ENCODE results near the gene CNNM3. TPM values are rescaled to one million over a fixed set of nuclear protein-coding genes. Genes with fewer than 3 reads are reported as not detected.

The CNNM3 gene
- total and polyA plus RNA-seq, 4 donors: 7.2 to 31.4 (median 14.6) TPM

DNA sequence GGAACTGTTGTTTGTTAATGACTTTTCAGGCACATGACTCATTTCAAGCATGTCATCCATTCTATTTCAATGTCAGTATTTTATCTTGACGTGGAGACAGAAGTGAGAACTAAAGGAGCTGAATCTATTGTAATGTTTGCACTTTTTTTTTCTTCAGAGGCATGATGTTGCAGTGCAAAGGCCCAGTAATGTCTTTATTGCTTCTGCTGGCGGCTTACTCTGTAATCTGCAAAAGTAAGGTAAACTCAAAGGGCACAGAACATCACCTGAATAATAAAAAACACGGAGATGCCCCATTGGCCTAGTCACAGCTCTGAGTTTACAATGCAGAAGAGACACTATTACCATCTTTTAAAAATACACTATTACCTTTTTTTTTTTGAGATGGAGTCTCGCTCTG lies 2.4 kb upstream of the CNNM3 start:
- peaks cover 7 to 24% (median 19%) of the 10 kb centered on the region in 5 donors for H3K4me1 ChIP-seq (ENCODE audit: control insufficient read depth in 5 of 5, insufficient read depth in 5 of 5, low read length in 5 of 5)
- ATAC-seq (ENCODE audit: insufficient read depth, low FRiP score) (no peak), DNase-seq (no peak)
- 94 to 96% methylated on average over 4 of the region's 4 CpGs for WGBS, 2 donors
- no peak overlapping the region for H3K4me3 ChIP-seq
- H3K36me3 ChIP-seq (ENCODE audit: control insufficient read depth in 4 of 4, insufficient read depth in 4 of 4, low read length in 4 of 4): peaks cover 0 to 16% (median 11%) of the 10 kb centered on the region in 4 donors
- TF ChIP-seq, protein P1, sequence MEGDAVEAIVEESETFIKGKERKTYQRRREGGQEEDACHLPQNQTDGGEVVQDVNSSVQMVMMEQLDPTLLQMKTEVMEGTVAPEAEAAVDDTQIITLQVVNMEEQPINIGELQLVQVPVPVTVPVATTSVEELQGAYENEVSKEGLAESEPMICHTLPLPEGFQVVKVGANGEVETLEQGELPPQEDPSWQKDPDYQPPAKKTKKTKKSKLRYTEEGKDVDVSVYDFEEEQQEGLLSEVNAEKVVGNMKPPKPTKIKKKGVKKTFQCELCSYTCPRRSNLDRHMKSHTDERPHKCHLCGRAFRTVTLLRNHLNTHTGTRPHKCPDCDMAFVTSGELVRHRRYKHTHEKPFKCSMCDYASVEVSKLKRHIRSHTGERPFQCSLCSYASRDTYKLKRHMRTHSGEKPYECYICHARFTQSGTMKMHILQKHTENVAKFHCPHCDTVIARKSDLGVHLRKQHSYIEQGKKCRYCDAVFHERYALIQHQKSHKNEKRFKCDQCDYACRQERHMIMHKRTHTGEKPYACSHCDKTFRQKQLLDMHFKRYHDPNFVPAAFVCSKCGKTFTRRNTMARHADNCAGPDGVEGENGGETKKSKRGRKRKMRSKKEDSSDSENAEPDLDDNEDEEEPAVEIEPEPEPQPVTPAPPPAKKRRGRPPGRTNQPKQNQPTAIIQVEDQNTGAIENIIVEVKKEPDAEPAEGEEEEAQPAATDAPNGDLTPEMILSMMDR (IDR thresholded peaks at IDR 0.05; ENCODE audit: control extremely low read depth, extremely low read depth): no peak
- no peaks in the 10 kb centered on the region for H3K27me3 ChIP-seq (ENCODE audit: control insufficient read depth in 3 of 3, insufficient read depth in 3 of 3, low read length in 2 of 3)
- H3K9me3 ChIP-seq (ENCODE audit: control insufficient read depth in 4 of 4, insufficient read depth in 3 of 4, low read length in 3 of 4): no peaks in the 10 kb centered on the region
- no peak overlapping the region for H3K27ac ChIP-seq (ENCODE audit: low read depth in 1 of 2, low read length in 1 of 2)
- no peak overlapping the region for H3K9ac ChIP-seq (ENCODE audit: insufficient read depth in 1 of 2, low read length in 2 of 2)

DNA sequence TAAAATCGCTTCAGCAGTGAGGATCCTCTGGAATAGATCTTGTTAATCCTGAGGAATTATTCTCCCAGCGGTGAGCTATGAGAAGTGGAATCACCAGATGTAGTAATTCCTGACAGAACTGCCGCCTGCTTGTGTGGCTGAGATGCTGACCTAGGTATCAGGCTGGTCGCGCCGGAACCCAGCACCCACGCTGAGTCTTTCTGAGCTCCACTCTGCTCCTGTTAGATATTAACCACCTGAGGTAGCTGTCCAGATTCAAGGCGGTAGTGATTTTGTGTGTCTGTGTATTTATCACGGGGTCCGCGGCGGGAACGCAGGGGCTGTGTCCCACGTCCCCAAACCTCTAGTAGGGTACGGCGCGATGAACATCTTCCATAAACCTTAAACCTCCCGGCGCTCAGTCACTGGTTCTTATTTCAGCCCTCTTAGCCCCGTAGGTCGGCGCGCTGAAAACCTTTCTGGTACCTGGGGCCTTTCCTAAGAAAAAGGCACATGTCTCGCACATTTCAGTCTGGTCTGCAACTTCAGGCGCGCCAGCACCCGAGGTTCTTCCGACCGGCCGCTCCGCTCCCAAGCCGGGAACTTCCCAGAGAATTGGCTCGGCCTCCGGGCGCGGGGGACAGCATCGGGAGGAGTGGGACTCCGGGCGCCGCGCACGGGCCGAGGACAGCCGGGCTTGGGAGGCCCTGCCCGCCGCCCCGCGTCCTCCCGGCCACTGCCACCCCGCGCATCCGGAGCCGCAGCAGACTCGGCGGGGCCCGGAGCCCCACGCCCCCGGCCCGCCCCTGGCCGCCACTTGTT lies 542 bp upstream of the CNNM3 start:
- H3K36me3 ChIP-seq (ENCODE audit: control insufficient read depth in 4 of 4, insufficient read depth in 4 of 4, low read length in 4 of 4): peaks cover 0 to 17% (median 4%) of the 10 kb centered on the region in 4 donors
- peak overlapping the region in 1 of 2 donors; percentile 0 for H3K9ac ChIP-seq (ENCODE audit: insufficient read depth in 1 of 2, low read length in 2 of 2)
- TF ChIP-seq, protein P1 (IDR thresholded peaks at IDR 0.05; ENCODE audit: control extremely low read depth, extremely low read depth): no peak
- no peak for ATAC-seq (ENCODE audit: insufficient read depth, low FRiP score)
- H3K4me3 ChIP-seq: peak overlapping the region; percentile 65
- peak overlapping the region; percentile 85 to 91 for H3K27ac ChIP-seq (ENCODE audit: low read depth in 1 of 2, low read length in 1 of 2)
- peak in 1 of 3 donors; percentile 21 for DNase-seq
- 1% methylated on average over 55 to 60 of the region's 60 CpGs for WGBS, 2 donors
- H3K9me3 ChIP-seq (ENCODE audit: control insufficient read depth in 4 of 4, insufficient read depth in 3 of 4, low read length in 3 of 4): no peaks in the 10 kb centered on the region
- H3K4me1 ChIP-seq (ENCODE audit: control insufficient read depth in 5 of 5, insufficient read depth in 5 of 5, low read length in 5 of 5): peaks cover 10 to 38% (median 22%) of the 10 kb centered on the region in 5 donors
- H3K27me3 ChIP-seq (ENCODE audit: control insufficient read depth in 3 of 3, insufficient read depth in 3 of 3, low read length in 2 of 3): no peaks in the 10 kb centered on the region

DNA sequence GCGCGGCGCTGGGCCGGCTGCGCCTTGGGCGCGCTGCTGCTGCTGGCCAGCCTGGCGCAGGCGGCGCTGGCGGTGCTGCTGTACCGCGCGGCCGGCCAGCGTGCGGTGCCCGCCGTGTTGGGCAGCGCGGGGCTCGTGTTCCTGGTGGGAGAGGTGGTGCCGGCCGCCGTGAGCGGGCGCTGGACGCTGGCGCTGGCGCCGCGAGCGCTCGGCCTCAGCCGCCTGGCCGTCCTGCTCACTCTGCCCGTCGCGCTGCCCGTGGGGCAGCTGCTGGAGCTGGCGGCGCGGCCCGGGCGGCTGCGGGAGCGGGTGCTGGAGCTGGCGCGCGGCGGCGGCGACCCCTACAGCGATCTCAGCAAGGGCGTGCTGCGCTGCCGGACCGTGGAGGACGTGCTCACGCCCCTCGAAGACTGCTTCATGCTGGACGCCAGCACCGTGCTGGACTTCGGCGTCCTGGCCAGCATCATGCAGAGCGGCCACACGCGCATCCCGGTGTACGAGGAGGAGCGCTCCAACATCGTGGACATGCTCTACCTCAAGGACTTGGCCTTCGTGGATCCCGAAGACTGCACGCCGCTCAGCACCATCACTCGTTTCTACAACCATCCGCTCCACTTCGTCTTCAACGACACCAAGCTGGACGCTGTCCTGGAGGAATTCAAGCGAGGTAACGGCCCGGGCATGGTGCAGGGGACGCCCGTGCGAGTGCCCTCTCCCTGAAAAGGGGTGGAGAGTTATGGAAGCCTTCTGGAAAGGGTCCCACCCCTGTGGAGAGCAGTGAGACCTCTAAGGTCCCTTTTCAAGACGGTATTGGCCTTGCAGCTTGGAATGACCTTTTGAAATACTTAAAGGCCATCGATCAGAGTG lies 1.0 kb downstream of the CNNM3 start:
- Histone ChIP-seq H3K4me3 (peak overlapping the region; percentile 89), H3K4me1 (ENCODE audit: control insufficient read depth in 5 of 5, insufficient read depth in 5 of 5, low read length in 5 of 5) (peaks cover 7 to 38% (median 23%) of the 10 kb centered on the region in 5 donors), H3K9ac (ENCODE audit: insufficient read depth in 1 of 2, low read length in 2 of 2) (no peak overlapping the region), H3K27me3 (ENCODE audit: control insufficient read depth in 3 of 3, insufficient read depth in 3 of 3, low read length in 2 of 3) (no peaks in the 10 kb centered on the region), H3K9me3 (ENCODE audit: control insufficient read depth in 4 of 4, insufficient read depth in 3 of 4, low read length in 3 of 4) (no peaks in the 10 kb centered on the region), H3K36me3 (ENCODE audit: control insufficient read depth in 4 of 4, insufficient read depth in 4 of 4, low read length in 4 of 4) (peaks cover 0 to 14% (median 4%) of the 10 kb centered on the region in 4 donors), H3K27ac (ENCODE audit: low read depth in 1 of 2, low read length in 1 of 2) (peak overlapping the region; percentile 4 to 94)
- WGBS, 2 donors: 3 to 7% methylated on average over 68 to 89 of the region's 89 CpGs
- ATAC-seq (ENCODE audit: insufficient read depth, low FRiP score) (no peak), DNase-seq (peak in 1 of 3 donors; percentile 21)
- TF ChIP-seq, protein P1 (IDR thresholded peaks at IDR 0.05; ENCODE audit: control extremely low read depth, extremely low read depth): no peak

Measured in lung (tissue), 12 donors.